GM12892 (cell line): Measurements from ENCODE around the gene PROZ.

ENCODE experiments used
- POLR2A ChIP-seq: IDR thresholded peaks from 2 replicates; pipeline ENCODE4 v1.6.1; 2011; ENCODE audit warnings: low read depth, low read length, control low read depth
- POLR2AphosphoS5 ChIP-seq: IDR thresholded peaks from 2 replicates; pipeline ENCODE4 v1.6.1; 2011; ENCODE audit warnings: low read depth, low read length, control low read depth
- TAF1 ChIP-seq: IDR thresholded peaks from 2 replicates; pipeline ENCODE4 v1.6.1; 2011; ENCODE audit warnings: low read depth, mild to moderate bottlenecking, control low read depth, low read length, borderline replicate concordance

DNA sequence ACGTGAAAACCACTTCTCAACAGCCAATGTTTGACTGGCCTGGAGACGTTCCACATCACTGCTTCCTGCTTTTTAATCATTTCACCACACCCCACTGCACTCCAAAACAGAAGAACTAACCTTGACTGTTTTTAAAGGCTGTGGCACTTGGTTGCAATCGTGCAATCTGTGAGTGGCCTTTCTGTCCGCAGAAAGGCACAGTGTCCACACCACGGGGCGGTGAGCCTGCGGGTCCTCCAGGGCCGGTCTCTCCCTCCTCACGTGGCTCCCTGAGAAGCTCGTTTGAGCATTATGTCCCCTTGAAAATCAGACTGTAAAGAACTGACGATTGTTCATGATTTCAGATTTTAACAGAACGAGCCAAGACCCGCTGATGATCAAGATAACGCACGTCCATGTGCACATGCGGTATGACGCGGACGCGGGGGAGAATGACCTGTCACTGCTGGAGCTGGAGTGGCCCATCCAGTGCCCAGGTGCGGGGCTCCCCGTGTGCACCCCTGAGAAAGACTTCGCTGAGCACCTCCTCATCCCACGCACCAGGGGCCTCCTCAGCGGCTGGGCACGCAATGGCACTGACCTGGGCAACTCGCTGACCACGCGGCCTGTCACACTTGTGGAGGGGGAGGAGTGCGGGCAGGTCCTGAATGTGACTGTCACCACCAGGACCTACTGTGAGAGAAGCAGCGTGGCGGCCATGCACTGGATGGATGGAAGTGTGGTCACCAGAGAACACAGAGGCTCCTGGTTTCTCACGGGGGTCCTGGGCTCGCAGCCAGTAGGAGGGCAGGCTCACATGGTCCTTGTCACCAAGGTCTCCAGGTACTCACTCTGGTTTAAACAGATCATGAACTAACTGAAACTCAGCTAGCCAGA, 13.0 kb downstream of the PROZ start:
- TF ChIP-seq POLR2AphosphoS5 (no peak), POLR2A (no peak), TAF1 (no peak)
